OCI-LY1 (cell line): ENCODE data around the gene COL6A2.

ENCODE experiments used
- H2AFZ ChIP-seq: fragments of 200-600 bp; sonication (generic), shearing (Covaris generic); 2 replicates; pipeline ENCODE4 v1.6.0; 2014; ENCODE audit warnings: antibody characterized with exemption, mild to moderate bottlenecking, low read length
- H3F3A ChIP-seq: fragments of 200-600 bp; sonication (generic), shearing (Covaris generic); 2 replicates; pipeline ENCODE4 v1.6.0; 2014; ENCODE audit warnings: mild to moderate bottlenecking, antibody characterized with exemption, low read length, moderate library complexity; ENCODE audit not compliant: insufficient read depth
- H3K27ac ChIP-seq: fragments of 200-600 bp; sonication (generic); 2 replicates; pipeline ENCODE4 v1.5.1; 2014; ENCODE audit warnings: low read length, mixed run types, mild to moderate bottlenecking, low read depth; ENCODE audit not compliant: poor library complexity, severe bottlenecking
- H3K27me3 ChIP-seq: fragments of 200-600 bp; sonication (generic); 2 replicates; pipeline ENCODE4 v1.6.0; 2014; ENCODE audit warnings: antibody characterized with exemption, mild to moderate bottlenecking, low read length, moderate library complexity; ENCODE audit not compliant: insufficient read depth
- H3K36me3 ChIP-seq: fragments of 200-600 bp; sonication (generic); 2 replicates; pipeline ENCODE4 v1.6.1; 2014; ENCODE audit warnings: mild to moderate bottlenecking, antibody characterized with exemption, low read length, moderate library complexity, mixed read lengths; ENCODE audit not compliant: insufficient read depth
- H3K4me1 ChIP-seq: fragments of 200-600 bp; sonication (generic); 2 replicates; pipeline ENCODE4 v1.5.1; 2014; ENCODE audit warnings: mild to moderate bottlenecking, low read length, moderate library complexity; ENCODE audit not compliant: insufficient read depth, severe bottlenecking
- H3K4me2 ChIP-seq: fragments of 200-600 bp; sonication (generic), shearing (Covaris generic); 2 replicates; pipeline ENCODE4 v1.6.1; 2014; ENCODE audit warnings: low read length
- H3K4me3 ChIP-seq: fragments of 200-600 bp; sonication (generic); 2 replicates; pipeline ENCODE4 v1.5.1; 2014; ENCODE audit warnings: low read length, low read depth, mild to moderate bottlenecking, mixed read lengths; ENCODE audit not compliant: poor library complexity, severe bottlenecking
- H3K79me2 ChIP-seq: fragments of 200-600 bp; shearing (Covaris generic); 2 replicates; pipeline ENCODE4 v1.6.1; 2016; ENCODE audit warnings: mixed run types, low read length, mixed read lengths; ENCODE audit not compliant: insufficient read depth
- H3K9ac ChIP-seq: fragments of 200-600 bp; sonication (generic), shearing (Covaris generic); 2 replicates; pipeline ENCODE4 v1.6.1; 2014; ENCODE audit warnings: mild to moderate bottlenecking, low read length, mixed read lengths
- H3K9me2 ChIP-seq: fragments of 200-600 bp; sonication (generic), shearing (Covaris generic); 2 replicates; pipeline ENCODE4 v1.6.1; 2014; ENCODE audit warnings: low read depth, mild to moderate bottlenecking, low read length, mixed read lengths
- H3K9me3 ChIP-seq: fragments of 200-600 bp; shearing (Covaris generic); 2 replicates; pipeline ENCODE4 v1.6.1; 2014; ENCODE audit warnings: low read length, mixed read lengths
- H4K20me1 ChIP-seq: fragments of 200-600 bp; sonication (generic), shearing (Covaris generic); 2 replicates; pipeline ENCODE4 v1.6.0; 2016; ENCODE audit warnings: mild to moderate bottlenecking, low read length; ENCODE audit not compliant: insufficient read depth
- CTCF ChIP-seq: fragments of 200-600 bp; sonication (generic), shearing (Covaris generic); IDR thresholded peaks from 2 replicates; pipeline ENCODE4 v1.5.1; 2017; ENCODE audit warnings: mild to moderate bottlenecking, antibody characterized with exemption, low read length, moderate library complexity, mixed read lengths
- EZH2 ChIP-seq: fragments of 200-600 bp; sonication (generic), shearing (Covaris generic); IDR thresholded peaks from 2 replicates; pipeline ENCODE4 v1.8.0; 2017; ENCODE audit warnings: borderline replicate concordance, mixed run types, mild to moderate bottlenecking, antibody characterized with exemption, low read length, moderate library complexity, mixed read lengths

COL6A2 gene

GRCh38 chr21:46158666-46159300, 60.9 kb downstream of the COL6A2 start:
- Histone ChIP-seq H3K27me3 (no peaks in the 10 kb centered on the region), H3K4me2 (no peak overlapping the region), H2AFZ (no peak overlapping the region), H3K9me2 (no peaks in the 10 kb centered on the region), H3K9me3 (no peaks in the 10 kb centered on the region), H3K9ac (no peak overlapping the region), H3K4me3 (no peak overlapping the region), H3K79me2 (no peaks in the 10 kb centered on the region), H3K4me1 (no peaks in the 10 kb centered on the region), H3F3A (no peaks in the 10 kb centered on the region), H4K20me1 (no peaks in the 10 kb centered on the region), H3K27ac (no peak overlapping the region), H3K36me3 (no peaks in the 10 kb centered on the region)
- no peak for TF ChIP-seq EZH2
- no peak for TF ChIP-seq CTCF

- H4K20me1 ChIP-seq: no peaks in the 10 kb centered on the region
Observed at GRCh38 chr21:46159390-46159789, 61.5 kb downstream of the COL6A2 start.

GRCh38 chr21:46159841-46160656, 62.1 kb downstream of the COL6A2 start:
- Histone ChIP-seq H3K9ac (no peak overlapping the region), H3K4me1 (no peaks in the 10 kb centered on the region), H3K9me2 (no peaks in the 10 kb centered on the region), H3K36me3 (no peaks in the 10 kb centered on the region), H2AFZ (no peak overlapping the region), H3F3A (no peaks in the 10 kb centered on the region), H3K27me3 (no peaks in the 10 kb centered on the region), H3K27ac (no peak overlapping the region), H3K9me3 (no peaks in the 10 kb centered on the region), H4K20me1 (no peaks in the 10 kb centered on the region), H3K4me2 (no peak overlapping the region), H3K4me3 (no peak overlapping the region), H3K79me2 (no peaks in the 10 kb centered on the region)
- no peak for TF ChIP-seq CTCF

More at GRCh38 chr21:46159390-46159789, 61.5 kb downstream of the COL6A2 start:
- H3K4me3 ChIP-seq: no peak overlapping the region
- no peaks in the 10 kb centered on the region for H3K4me1 ChIP-seq
- no peak overlapping the region for H2AFZ ChIP-seq
- H3K4me2 ChIP-seq: no peak overlapping the region
- no peaks in the 10 kb centered on the region for H3K9me3 ChIP-seq
- H3K27ac ChIP-seq: no peak overlapping the region
- no peak for TF ChIP-seq EZH2
- no peak for TF ChIP-seq CTCF
- H3K9me2 ChIP-seq: no peaks in the 10 kb centered on the region
- no peak overlapping the region for H3K9ac ChIP-seq
- H3K27me3 ChIP-seq: no peaks in the 10 kb centered on the region
- no peaks in the 10 kb centered on the region for H3F3A ChIP-seq
- H3K79me2 ChIP-seq: no peaks in the 10 kb centered on the region
- no peaks in the 10 kb centered on the region for H3K36me3 ChIP-seq
